Dermis microvascular lymphatic vessel endothelial cell (primary cell): ENCODE measurements around the gene MFRP. TPM values are rescaled to one million over a fixed set of nuclear protein-coding genes. Genes with fewer than 3 reads are reported as not detected.

Experiments
- DNase-seq, 2 donors: peaks; one replicate each; pipeline versions ENCODE4 v3.0.0 to v3.0.0-alpha.2; 2010; ENCODE audit warnings: low read depth in 2 of 2
- total RNA-seq: library from RNA; depleted of rRNA; stranded (reverse); fragments of >200 nt; gene quantifications from 2 replicates; pipeline ENCODE4 v1.2.1, GENCODE V29; 2014

Gene MFRP
- total RNA-seq, 1 donor from 2014 or later, result not detected

- no peak for DNase-seq
Measured at GRCh38 chr11:119359365-119360214, 13.1 kb upstream of the MFRP start.

GRCh38 chr11:119357074-119357473, 10.6 kb upstream of the MFRP start:
- no peak for DNase-seq

- peak; percentile 40 to 79 for DNase-seq
Measured at GRCh38 chr11:119356349-119357031, 10.0 kb upstream of the MFRP start.

GRCh38 chr11:119355091-119355843, 8.8 kb upstream of the MFRP start:
- DNase-seq, result no peak

GRCh38 chr11:119352857-119353260, 6.4 kb upstream of the MFRP start:
- DNase-seq, result peak; percentile 87 to 96

GRCh38 chr11:119351232-119351631, 4.7 kb upstream of the MFRP start:
- DNase-seq, result no peak

GRCh38 chr11:119350302-119350701, 3.8 kb upstream of the MFRP start:
- DNase-seq, result no peak

- no peak for DNase-seq
Measured at GRCh38 chr11:119347940-119348605, 1.6 kb upstream of the MFRP start.

GRCh38 chr11:119347242-119347641, 737 bp upstream of the MFRP start:
- no peak for DNase-seq

GRCh38 chr11:119345685-119346084, 820 bp downstream of the MFRP start:
- DNase-seq, result no peak

- DNase-seq, result no peak
Measured at GRCh38 chr11:119344291-119345010, 2.1 kb downstream of the MFRP start.

- DNase-seq, result no peak
Measured at GRCh38 chr11:119343726-119344125, 2.8 kb downstream of the MFRP start.

- DNase-seq, result no peak
Measured at GRCh38 chr11:119342362-119343130, 4.0 kb downstream of the MFRP start.

- DNase-seq, result no peak
Measured at GRCh38 chr11:119342023-119342300, 4.5 kb downstream of the MFRP start.

- peak in 1 of 2 donors; percentile 25 for DNase-seq
Measured at GRCh38 chr11:119341222-119342022, 5.1 kb downstream of the MFRP start.

- DNase-seq, result peak; percentile 71 to 91
Measured at GRCh38 chr11:119340335-119341221, 5.9 kb downstream of the MFRP start, which contains the start of gene C1QTNF5. Gene C1QTNF5 (minus strand): TSS chr11:119340883. CDS start chr11:119340397, 486 bp downstream.

- peak; percentile 33 to 75 for DNase-seq
Measured at GRCh38 chr11:119339589-119340334, 6.7 kb downstream of the MFRP start.
